Measurements from ENCODE around the gene KCNAB3. TPM values are rescaled to one million over a fixed set of nuclear protein-coding genes. Genes with fewer than 3 reads are reported as not detected.
"Not testable (repeated sequence)": the region's sequence is repeated elsewhere in the genome, so short reads cannot be mapped to it uniquely, and the experiment has no call there.

The KCNAB3 gene
- total and polyA plus RNA-seq, 2 donors (not counting 1 experiment from before 2014, with no cell fraction given) = 0.33 to 0.69 TPM

DNA sequence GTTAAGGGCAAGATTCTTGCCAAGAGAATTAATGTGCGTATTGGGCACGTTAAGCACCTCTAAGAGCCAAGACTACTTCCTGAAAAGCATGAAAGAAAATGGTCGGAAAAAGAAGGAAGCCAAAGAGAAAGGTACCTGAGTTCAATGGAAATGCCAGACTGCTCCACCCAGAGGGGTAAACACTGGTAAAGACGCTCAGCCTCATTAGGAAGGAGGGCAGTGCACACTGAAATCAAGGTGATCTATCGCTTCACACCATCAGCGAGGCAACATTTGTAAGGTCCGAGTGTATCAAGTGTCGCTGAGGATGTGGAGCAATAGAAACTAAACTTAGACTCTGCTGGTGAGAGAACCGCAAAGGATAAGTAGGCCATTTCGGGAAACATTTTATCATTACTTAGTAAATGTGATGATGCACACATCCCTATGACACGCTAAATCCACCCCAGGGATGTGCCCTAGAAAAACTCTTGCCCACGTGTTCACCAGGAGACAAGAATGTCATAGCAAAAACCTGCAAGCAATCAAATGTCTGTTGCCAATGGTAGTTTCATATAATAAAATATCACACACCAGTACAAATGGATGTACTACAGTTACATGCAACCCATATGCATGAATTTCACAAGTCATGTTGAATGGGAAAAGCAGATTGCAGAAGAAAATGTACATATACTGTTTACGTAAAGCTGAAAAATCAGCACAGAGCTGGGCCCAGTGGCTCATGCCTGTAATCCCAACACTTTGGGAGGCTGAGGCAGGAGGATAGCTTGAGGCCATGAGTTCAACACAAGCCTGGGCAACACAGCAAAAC is 26.0 kb upstream of the KCNAB3 start:
- Histone ChIP-seq H3K4me3 (replicated peaks in 1 of 4; ENCODE audit: control extremely low read depth in 1 of 4, insufficient read depth in 1 of 4, low read depth in 3 of 4, low read length in 4 of 4) (no peak overlapping the region), H3K27me3 (ENCODE audit: control insufficient read depth, insufficient read depth, low read length) (no peaks in the 10 kb centered on the region), H3K4me2 (ENCODE audit: extremely low read depth, insufficient read depth, low read length) (no peak overlapping the region), H3K36me3 (ENCODE audit: control insufficient read depth, insufficient read depth, low read length) (no peaks in the 10 kb centered on the region), H3K9ac (ENCODE audit: insufficient read depth, low read length) (no peak overlapping the region), H3K27ac (ENCODE audit: insufficient read depth, low read length) (no peak overlapping the region), H4K20me1 (ENCODE audit: control insufficient read depth, extremely low read depth, insufficient read depth, low read length) (no peaks in the 10 kb centered on the region), H2AFZ (ENCODE audit: low read length) (no peak overlapping the region), H3K4me1 (ENCODE audit: control insufficient read depth, extremely low read depth, insufficient read depth, low read length) (no peaks in the 10 kb centered on the region), H3K9me3 (ENCODE audit: control insufficient read depth, insufficient read depth, low read depth, low read length) (no peaks in the 10 kb centered on the region), H3K79me2 (ENCODE audit: control insufficient read depth, insufficient read depth, low read length) (no peaks in the 10 kb centered on the region)
- DNase-seq (ENCODE audit: low read depth in 2 of 2) = no peak
- TF ChIP-seq, protein P1, sequence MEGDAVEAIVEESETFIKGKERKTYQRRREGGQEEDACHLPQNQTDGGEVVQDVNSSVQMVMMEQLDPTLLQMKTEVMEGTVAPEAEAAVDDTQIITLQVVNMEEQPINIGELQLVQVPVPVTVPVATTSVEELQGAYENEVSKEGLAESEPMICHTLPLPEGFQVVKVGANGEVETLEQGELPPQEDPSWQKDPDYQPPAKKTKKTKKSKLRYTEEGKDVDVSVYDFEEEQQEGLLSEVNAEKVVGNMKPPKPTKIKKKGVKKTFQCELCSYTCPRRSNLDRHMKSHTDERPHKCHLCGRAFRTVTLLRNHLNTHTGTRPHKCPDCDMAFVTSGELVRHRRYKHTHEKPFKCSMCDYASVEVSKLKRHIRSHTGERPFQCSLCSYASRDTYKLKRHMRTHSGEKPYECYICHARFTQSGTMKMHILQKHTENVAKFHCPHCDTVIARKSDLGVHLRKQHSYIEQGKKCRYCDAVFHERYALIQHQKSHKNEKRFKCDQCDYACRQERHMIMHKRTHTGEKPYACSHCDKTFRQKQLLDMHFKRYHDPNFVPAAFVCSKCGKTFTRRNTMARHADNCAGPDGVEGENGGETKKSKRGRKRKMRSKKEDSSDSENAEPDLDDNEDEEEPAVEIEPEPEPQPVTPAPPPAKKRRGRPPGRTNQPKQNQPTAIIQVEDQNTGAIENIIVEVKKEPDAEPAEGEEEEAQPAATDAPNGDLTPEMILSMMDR (conservative IDR thresholded peaks at IDR 0.05 in 1 of 2, IDR thresholded peaks at IDR 0.05 in 1 of 2; ENCODE audit: low read depth in 1 of 2, low read length in 2 of 2) = no peak
- TF ChIP-seq EZH2 (IDR thresholded peaks at IDR 0.05; ENCODE audit: low read length, missing control alignments) = no peak

DNA sequence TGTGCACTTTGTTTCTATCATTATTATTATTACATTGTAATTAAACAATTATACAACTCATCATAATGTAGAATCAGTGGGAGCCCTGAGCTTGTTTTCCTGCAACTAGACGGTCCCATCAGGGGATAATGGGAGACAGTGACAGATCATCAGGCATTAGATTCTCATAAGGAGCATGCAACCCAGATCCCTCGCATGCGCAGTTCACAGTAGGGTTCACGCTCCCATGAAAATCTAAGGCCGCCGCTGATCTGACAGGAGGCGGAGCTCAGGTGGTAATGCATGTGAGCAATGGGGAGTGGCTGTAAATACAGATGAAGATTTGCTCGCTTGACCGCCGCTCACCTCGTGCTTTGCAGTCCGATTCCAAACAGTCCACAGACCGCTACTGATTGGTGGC is 23.6 kb upstream of the KCNAB3 start:
- not testable (repeated sequence) for DNase-seq (ENCODE audit: low read depth in 2 of 2); H3K4me2 ChIP-seq (ENCODE audit: extremely low read depth, insufficient read depth, low read length); H3K4me1 ChIP-seq (ENCODE audit: control insufficient read depth, extremely low read depth, insufficient read depth, low read length); H3K27ac ChIP-seq (ENCODE audit: insufficient read depth, low read length); H4K20me1 ChIP-seq (ENCODE audit: control insufficient read depth, extremely low read depth, insufficient read depth, low read length); H3K9me3 ChIP-seq (ENCODE audit: control insufficient read depth, insufficient read depth, low read depth, low read length); H3K27me3 ChIP-seq (ENCODE audit: control insufficient read depth, insufficient read depth, low read length); H3K79me2 ChIP-seq (ENCODE audit: control insufficient read depth, insufficient read depth, low read length); H3K9ac ChIP-seq (ENCODE audit: insufficient read depth, low read length); H3K36me3 ChIP-seq (ENCODE audit: control insufficient read depth, insufficient read depth, low read length); H2AFZ ChIP-seq (ENCODE audit: low read length); H3K4me3 ChIP-seq (replicated peaks in 1 of 4; ENCODE audit: control extremely low read depth in 1 of 4, insufficient read depth in 1 of 4, low read depth in 3 of 4, low read length in 4 of 4)

DNA sequence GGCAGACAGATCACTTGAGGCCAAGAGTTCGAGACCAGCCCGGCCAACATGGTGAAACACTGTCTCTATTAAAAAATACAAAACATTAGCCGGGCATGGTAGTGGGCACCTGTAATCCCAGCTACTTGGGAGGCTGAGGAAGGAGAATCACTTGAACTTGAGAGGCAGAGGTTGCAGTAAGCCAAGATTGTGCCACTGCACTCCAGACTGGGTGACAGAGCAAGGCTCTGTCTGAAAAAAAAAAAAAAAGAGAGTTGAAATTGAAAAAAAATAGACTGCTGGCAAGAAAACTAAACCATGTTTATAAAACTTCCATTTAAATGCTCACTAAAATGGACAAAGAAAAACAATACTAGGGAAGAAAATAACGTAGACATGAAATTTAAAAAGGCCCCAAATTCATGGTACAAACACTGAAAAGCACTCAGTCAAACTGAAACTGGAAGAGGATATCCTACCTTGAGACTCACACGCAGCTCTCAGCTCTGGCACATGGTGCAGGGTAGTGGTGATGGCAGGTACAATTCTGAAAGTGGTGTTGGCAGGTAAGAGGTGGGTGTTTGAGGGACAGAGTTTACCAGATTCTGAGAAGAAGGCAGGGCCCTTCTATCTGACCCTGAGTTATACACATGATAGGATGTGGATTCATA is 21.6 kb upstream of the KCNAB3 start:
- H3K36me3 ChIP-seq (ENCODE audit: control insufficient read depth, insufficient read depth, low read length) = peaks cover 9% of the 10 kb centered on the region
- no peak overlapping the region for H3K4me2 ChIP-seq (ENCODE audit: extremely low read depth, insufficient read depth, low read length)
- H3K4me1 ChIP-seq (ENCODE audit: control insufficient read depth, extremely low read depth, insufficient read depth, low read length) = no peaks in the 10 kb centered on the region
- no peak overlapping the region for H3K9ac ChIP-seq (ENCODE audit: insufficient read depth, low read length)
- H3K27me3 ChIP-seq (ENCODE audit: control insufficient read depth, insufficient read depth, low read length) = no peaks in the 10 kb centered on the region
- DNase-seq (ENCODE audit: low read depth in 2 of 2) = no peak
- no peaks in the 10 kb centered on the region for H3K9me3 ChIP-seq (ENCODE audit: control insufficient read depth, insufficient read depth, low read depth, low read length)
- no peaks in the 10 kb centered on the region for H4K20me1 ChIP-seq (ENCODE audit: control insufficient read depth, extremely low read depth, insufficient read depth, low read length)
- no peak for TF ChIP-seq EZH2 (IDR thresholded peaks at IDR 0.05; ENCODE audit: low read length, missing control alignments)
- TF ChIP-seq, protein P1 (conservative IDR thresholded peaks at IDR 0.05 in 1 of 2, IDR thresholded peaks at IDR 0.05 in 1 of 2; ENCODE audit: low read depth in 1 of 2, low read length in 2 of 2) = no peak
- no peak overlapping the region for H3K27ac ChIP-seq (ENCODE audit: insufficient read depth, low read length)
- no peak overlapping the region for H2AFZ ChIP-seq (ENCODE audit: low read length)
- no peak overlapping the region for H3K4me3 ChIP-seq (replicated peaks in 1 of 4; ENCODE audit: control extremely low read depth in 1 of 4, insufficient read depth in 1 of 4, low read depth in 3 of 4, low read length in 4 of 4)
- H3K79me2 ChIP-seq (ENCODE audit: control insufficient read depth, insufficient read depth, low read length) = no peaks in the 10 kb centered on the region
